HG03575 (cell line): ENCODE measurements around the gene SPACA6.

Experiments
- ATAC-seq: cut with Tn5 transposase; IDR thresholded peaks from one replicate; pipeline ENCODE4 v1.9.1; 2021; ENCODE audit not compliant: unreplicated experiment, insufficient number of reproducible peaks, low FRiP score; ENCODE audit errors: extremely low read depth

Gene SPACA6

DNA sequence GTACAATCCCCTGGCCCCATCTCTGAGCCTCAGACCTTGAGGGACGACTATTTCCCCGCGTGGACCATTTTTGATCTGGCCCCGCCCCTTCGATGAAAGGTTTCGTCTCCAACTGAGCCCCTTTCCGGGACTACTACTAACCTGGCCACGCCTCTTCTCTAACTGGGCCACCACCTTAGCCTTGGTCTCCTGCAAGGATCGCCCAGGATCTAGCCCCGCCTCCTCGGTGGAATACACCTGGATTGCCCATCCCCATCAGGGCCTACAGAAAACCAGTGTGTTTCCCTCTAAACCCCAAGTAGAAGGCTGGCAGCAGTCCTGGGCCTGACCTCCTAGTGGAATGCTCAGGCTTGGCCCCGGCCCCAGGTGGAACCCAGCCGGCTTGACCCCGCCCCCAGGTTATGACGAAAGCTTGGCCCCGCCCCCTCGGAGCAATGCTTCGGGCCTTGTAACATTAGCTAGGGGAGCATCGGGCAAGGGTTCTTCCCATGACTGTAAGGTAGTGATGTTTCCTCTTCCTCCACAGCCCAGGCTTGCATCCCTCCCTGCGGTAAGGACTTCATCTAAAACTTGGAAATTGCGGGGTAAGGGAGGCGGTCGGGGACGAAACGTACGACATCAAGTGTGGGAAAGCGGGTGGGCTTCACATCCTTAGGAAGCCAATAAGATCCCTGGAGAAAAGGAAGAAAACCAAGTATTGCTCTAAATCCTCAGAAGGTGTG lies 9.1 kb downstream of the SPACA6 start:
- ATAC-seq: no peak

DNA sequence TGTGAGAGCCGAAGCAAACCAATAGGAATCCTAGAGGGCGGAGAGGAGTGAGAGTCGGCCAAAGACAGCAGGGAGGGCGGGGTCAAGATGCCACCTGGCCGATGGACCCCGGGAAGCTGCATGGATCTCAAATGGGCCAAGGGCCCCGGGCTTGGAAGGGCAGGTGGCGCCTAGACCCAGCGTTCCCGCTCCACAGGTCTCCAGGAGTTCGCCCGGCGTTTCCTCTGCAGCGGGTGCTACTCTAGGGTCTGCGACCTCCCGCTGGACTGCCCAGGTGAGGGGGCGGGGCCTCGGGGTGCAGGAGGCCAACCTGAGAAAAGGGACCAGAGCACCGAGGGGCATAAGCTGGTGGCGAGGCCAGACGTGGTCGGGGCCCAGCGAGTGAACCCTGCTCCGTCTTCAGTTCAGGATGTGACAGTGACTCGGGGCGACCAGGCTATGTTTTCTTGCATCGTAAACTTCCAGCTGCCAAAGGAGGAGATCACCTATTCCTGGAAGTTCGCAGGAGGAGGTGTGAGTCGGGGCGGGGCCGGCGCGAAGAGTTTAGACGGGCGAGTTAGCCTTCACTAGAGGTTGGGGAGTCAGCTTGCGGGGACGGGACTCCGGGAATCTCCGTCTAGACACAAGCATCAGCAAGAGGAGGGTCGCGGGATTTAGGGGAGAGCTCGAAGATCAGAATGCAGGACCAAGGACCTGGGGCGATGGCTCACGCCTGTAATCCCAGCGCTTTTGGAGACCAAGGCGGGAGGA lies 9.9 kb downstream of the SPACA6 start:
- no peak for ATAC-seq

DNA sequence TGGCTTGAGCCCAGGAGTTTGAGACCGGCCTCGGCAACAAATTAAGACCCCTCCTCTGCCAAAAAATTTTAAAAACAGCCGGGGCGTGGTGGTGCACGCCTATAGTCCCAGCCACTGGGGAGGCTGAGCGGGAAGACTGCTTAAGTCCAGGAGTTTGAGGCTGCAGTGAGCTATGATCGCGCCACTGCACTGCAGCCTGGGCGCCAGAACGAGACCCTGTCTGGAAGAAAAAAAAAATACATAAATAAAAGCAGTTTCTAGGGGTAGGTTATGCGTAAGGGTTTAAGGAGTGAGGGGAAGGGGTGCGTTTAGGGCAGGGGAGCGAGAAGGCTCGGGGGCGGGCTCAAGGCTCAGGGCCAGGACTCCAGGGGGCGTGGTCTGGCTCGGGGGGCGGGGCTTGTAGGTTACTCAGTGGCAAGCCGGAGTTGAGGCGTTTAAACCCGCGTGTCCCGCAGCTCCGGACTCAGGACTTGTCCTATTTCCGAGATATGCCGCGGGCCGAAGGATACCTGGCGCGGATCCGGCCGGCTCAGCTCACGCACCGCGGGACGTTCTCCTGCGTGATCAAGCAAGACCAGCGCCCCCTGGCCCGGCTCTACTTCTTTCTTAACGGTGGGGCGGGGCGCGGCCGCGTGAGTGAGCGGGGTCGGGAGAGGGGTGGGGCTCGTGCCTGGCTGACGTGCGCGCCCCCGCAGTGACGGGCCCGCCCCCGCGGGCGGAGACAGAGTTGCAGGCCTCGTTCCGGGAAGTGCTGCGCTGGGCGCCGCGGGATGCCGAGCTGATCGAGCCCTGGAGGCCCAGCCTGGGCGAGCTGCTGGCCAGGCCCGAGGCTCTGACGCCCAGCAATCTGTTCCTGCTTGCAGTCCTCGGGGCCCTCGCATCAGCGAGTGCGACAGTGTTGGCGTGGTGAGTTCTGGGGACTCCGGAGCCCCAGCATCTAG lies 10.7 kb downstream of the SPACA6 start:
- no peak for ATAC-seq

DNA sequence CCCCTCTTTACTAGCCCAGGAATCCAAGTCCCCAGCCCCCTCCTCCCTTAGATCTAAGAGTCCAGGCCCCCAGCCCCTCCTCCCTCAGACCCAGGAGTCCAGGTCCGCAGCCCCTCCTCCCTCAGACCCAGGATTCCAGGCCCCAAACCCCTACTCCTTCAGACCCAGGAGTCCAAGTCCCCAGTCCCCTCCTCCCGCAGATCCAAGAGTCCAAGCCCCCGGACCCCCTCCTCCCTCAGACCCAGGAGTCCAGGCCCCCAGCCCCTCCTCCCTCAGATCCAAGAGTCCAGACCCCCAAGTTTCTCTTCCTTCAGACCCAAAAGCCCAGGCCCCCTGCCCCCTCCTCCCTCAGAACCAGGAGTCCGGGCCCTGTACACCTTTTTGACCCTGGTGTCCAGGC lies 11.5 kb downstream of the SPACA6 start:
- ATAC-seq: no peak

DNA sequence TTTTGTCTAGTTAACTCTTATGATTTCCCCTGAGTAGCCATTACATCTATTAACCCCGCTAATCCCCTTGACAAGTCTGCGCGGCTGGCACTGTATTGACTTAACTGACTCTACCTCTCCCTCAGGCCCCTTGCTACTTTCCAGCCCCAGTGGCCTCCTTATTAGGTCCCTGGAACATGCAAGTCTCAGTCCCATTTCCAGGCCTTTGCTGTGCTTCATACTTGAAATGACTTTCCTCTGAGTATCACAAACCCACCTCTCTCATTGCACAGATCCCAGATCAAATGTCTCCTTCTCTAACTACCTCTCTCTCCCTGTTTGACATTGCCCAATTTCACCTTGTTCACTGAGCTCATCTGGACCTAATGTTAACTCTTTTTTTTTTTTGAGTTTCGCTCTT lies 13.2 kb downstream of the SPACA6 start:
- no peak for ATAC-seq

DNA sequence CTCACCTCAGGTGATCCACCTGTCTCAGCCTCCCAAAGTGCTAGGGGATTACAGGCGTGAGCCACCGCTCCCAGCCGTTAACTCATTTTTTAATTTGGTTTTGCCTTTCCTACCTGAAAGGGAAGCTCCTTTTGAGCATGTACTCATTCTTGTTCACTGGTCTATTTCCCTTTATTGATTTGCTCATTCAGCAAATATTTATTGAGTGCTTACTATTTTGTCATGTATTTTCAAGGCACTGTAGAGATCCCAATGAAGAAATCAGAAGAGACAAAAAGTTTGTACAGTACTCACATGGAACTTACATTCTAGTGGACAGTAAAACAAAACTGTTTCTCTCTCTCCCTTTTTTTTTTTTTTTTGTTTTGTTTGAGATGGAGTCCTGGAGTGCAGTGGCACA lies 13.8 kb downstream of the SPACA6 start:
- no peak for ATAC-seq

DNA sequence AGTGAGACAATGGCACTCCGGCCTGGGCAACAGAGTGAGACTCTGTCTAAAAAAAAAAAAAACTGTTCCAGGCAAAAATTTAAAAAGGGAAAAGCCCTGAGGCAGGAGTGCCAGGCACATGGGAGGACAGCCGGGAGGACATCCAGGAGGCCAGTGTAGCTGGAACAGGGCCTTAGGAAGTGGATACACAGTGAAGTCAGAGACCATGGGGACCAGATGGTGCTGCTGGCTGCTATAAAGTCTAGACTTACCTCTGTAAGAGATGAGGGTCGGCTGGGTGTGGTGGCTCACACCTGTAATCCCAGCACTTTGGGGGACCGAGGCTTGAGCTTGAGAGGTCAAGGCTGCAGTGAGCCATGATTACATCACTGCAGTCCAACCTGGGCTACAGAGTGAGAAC lies 15.7 kb downstream of the SPACA6 start:
- ATAC-seq: no peak

DNA sequence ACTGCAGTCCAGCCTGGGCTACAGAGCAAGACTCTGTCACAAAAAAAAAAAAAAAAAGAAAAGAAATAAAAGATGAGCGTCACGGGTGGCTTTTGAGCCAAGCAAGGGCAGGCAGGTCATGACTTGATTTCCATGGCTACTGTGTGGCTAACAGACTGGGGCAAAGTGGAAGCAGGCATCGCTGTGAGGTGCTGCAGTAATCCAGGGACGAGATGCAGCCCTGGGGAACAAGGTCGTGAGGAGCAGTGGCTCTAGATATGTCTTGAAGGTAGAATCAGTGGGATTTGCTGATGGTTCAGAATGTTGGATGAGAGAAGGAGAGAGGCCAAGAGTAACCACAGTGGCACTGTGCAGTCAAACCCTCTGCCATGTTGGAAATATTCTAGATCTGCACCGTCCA lies 16.4 kb downstream of the SPACA6 start:
- ATAC-seq: no peak

DNA sequence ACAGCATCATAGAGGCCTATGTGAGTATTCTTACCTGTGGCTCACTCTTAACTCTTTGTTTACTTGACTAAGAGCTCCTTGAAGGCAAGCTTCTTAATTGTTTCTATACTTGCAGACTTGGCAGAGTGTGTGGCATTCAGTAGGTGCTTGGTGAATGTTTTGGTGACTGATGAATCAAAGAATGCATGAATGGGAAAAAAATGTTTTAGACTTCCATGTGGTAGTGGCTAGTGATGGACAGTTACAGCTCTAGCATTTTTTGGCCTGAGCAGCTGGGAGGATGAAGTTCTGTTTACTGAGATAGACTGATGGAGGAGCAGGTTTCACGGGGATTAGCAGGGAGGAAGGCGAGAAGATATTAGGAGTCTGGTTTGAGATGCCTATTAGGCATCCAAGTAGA lies 17.0 kb downstream of the SPACA6 start:
- no peak for ATAC-seq

DNA sequence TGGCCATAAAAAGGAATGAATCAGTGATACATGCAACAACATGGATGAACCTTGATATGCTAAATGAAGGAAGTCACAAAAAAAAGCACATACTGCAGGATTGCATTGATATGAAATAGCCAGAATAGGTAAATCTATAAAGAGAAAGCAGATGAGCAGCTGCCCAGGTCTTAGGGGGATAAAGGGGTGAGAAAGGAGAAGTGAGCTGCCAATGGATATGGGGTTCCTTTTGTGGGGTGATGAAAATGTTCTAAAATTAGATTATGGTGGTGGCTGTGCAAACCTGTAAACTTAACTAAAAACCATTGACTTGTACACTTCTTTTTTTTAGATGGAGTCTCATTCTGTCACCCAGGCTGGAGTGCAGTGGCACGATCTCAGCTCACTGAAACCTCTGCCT lies 18.6 kb downstream of the SPACA6 start:
- no peak for ATAC-seq

DNA sequence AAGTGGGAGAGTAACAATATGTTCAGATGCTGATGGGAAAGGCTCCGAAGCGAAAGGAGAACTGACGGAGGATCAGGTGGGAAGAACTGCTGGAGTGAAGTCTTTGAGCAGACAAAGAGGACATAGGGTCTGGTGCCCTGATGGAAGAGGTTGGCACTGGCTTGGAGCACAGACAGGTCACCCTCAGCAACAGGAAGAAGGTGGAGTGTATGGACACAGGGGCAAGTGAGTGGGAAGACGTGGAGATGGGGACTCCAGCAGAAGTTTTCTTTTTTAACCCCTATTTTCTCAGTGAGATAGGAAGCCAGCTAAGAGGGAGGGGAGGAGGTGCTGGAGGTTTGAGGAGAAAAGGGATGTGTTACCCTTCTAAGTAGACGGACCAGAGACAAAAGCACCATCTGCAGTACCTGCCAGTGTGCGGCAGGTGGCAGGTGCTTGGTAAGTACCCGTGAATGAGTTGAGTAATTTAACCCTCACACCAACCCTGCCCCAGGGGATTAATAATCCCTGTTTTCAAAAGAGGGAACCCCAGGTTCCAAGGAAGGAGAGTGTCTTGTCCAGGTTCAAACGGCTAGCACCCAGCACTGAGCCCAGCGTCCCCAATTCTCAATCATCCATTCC lies 19.4 kb downstream of the SPACA6 start:
- ATAC-seq: no peak

DNA sequence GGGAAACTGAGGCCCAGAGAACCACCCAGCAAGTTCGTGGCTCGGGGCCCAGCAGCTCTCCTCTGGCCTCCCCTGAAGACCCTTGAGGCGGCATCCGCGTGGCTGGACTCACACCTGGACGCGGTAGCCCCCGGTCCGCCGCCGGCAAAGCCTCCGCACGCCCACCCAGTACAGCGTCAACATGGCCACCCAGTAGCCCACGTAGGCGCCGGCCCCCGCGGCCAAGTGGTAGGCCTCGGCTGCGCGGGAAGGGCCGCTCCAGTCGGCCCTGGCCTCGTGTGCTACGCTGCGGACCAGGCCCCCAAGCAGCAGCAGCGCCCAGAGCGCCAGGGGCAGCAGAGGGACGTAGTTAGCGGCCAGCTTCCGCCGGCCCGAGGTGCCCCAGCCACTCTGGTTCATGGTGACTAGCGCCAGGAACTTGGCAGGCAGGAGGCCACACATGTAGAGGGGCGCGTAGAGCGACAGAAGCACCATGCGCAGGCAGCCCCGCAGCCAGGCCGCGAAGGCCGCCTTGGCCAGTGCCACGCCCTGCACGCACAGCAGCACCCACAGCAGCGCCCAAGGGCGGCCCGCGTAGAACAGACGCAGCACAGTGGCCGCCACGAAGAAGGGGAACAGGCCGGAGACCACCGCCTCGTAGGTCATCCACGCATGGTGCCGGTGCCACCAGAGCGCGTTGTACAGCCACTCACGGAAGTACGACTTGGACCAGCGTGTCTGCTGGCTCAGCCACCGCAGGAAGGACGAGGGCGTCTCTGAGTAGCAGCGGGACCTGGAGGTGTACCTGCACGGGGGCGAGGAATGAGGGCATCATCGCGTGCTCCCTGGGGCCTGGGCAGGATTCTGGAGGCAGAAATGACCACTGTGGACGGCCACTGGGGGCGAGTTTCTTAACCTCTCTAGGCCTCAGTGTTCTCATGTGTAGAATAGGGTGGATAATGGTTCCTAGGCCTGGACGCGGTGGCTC lies 20.5 kb downstream of the SPACA6 start:
- ATAC-seq: no peak

DNA sequence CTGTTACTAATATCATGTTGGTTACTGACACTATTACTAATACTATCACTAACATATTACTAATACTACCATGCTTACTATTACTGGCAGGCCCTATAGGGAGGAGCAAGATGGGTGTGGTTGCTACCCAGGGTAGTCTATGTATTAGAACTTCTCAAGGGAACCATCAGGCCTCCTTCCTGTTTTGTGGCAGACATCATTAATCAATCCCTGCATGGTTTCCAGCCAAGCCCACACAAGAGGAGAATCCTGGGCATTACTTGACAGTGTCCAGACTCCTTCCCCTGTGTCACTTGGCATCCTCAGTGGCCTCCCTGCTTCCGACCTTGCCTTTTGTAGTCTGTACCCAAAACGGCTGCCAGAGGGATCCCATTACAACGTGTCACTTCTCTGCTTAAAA lies 21.7 kb downstream of the SPACA6 start:
- ATAC-seq: no peak

DNA sequence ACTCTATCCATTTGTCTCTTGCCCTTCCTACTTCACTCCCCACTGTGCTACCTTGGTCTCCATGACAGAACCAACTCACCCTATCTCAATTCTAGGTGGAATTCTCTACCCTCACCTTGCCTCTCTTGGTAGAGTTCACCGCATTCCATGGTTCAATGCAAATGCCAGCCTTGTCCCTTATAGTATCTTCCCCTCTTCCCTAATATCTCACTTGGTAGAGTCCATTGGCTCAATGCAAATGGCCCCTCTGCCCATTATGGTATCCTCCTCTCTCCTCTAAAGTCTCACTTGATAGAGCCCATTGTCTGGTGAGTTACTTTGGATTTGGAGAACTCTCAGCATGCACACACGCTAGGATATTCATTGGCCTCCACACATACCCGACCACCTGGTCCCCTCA lies 22.7 kb downstream of the SPACA6 start:
- ATAC-seq: no peak

DNA sequence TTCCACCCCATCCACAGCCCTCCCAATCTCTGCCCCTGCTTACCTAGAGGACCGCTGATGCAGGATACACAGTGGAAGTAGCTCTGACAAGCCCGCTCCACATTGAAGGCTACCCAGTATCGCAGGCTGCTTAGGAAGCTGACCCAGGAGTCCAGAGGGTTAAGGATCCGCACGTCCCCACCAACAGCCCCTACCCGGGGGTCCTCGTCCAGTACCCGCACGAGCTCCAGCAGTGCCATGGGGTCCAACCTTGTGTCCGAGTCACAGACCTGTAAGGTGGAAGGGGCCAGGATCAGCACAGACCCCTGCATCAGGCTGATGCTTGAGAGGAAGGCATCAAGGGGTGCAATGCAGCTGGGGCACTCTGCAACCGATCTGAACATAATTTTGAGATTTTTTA lies 23.8 kb downstream of the SPACA6 start:
- ATAC-seq: no peak

DNA sequence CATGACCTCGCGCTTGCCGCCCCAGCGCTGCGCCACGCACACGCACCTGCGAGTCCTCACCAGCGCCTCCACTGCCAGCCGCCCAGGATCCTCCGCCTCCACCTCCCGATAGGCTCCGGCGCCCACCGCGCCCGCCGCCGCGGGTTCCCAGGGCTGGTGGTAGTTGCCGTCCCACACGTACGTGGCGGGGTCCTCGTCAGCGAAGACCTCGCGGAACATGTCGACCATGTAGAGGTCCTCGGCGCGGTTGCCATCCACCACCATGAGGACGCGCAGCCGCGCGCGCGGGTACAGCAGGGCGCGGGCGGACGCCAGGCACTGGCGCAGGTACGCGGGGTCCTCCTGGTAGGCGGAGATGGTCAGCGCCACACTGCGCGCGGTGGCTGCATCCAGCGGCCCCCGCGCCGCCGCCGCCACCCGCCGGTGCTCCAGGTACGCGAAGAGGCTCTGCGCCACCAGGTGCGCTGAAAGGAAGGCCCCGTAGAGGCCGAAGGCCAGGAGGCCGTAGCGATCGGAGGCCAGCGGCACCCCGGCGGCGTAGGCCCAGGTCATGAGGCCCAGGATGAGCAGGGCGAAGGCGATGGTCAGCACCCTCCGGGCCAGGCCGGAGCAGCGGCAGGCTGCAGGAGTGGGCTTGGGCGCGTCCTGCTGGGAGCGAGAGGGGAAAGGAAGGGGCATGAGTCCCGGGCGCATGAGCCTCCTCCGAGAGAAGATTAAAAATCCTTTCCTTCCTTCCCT lies 26.3 kb downstream of the SPACA6 start:
- no peak for ATAC-seq

DNA sequence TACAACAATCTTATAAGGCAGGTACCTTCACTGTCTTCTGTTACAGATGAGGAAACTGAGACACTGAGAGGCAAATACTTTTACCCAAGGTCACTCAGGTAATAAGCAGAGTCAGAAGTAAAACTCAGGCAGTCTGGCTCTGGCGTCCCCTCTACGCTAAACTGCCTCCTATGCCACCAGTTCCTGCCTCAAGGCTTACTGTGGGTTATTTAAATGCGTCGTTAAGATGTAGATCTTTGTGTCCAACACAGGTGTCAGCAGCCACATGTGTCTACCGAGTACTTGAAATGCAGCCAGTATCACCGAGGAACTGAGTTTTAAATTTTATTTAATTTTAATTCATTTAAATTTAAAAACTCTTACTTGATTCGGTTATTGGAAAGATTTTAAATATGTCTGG lies 28.8 kb downstream of the SPACA6 start:
- no peak for ATAC-seq

DNA sequence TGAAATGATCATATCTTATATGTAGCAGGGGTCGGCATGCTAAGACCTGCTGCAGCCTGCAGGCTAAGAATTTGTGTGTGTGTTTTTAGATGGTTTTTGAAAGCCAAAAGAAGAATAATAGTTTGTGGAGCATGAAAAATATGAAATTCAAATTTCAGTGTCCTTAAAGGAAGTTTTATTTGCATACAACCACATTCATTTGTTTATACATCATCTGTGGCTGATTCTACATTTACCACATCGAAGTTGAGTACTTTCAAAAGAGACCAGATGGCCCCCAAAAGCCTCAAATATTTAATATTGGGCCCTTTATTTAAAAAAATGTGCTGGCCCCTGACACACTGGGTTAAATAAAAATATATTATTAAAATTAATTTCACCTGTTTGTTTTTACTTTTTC lies 29.4 kb downstream of the SPACA6 start:
- no peak for ATAC-seq
